KMS-11 (cell line): ENCODE results near the gene ASIC2.

Source experiments
- H2AFZ ChIP-seq: fragments of 200-600 bp; sonication (generic); 2 replicates; pipeline ENCODE4 v1.6.1; 2016; ENCODE audit warnings: antibody characterized with exemption, mixed run types, low read depth
- H3K27ac ChIP-seq: fragments of 200-600 bp; sonication (generic); 2 replicates; pipeline ENCODE4 v1.6.1; 2016; ENCODE audit warnings: mild to moderate bottlenecking, mixed run types
- H3K27me3 ChIP-seq: fragments of 200-600 bp; sonication (generic); 2 replicates; pipeline ENCODE4 v1.6.1; 2017; ENCODE audit warnings: mild to moderate bottlenecking, low read depth, mixed run types, moderate library complexity; ENCODE audit not compliant: insufficient read depth
- H3K36me3 ChIP-seq: fragments of 200-600 bp; sonication (generic); 2 replicates; pipeline ENCODE4 v1.6.1; 2017; ENCODE audit warnings: mild to moderate bottlenecking, mixed run types; ENCODE audit not compliant: insufficient read depth
- H3K4me1 ChIP-seq: fragments of 200-600 bp; sonication (generic); 2 replicates; pipeline ENCODE4 v1.6.1; 2016; ENCODE audit warnings: mild to moderate bottlenecking, low read depth, mixed run types; ENCODE audit not compliant: poor library complexity, severe bottlenecking
- H3K4me2 ChIP-seq: fragments of 200-600 bp; sonication (generic); 2 replicates; pipeline ENCODE4 v1.7.0; 2016; ENCODE audit warnings: mild to moderate bottlenecking, mixed run types
- H3K4me3 ChIP-seq: fragments of 200-600 bp; sonication (generic); IDR thresholded peaks from 2 replicates; pipeline ENCODE4 v1.6.1; 2017; ENCODE audit warnings: low read depth, low read length, mixed read lengths; ENCODE audit not compliant: insufficient read depth
- H3K79me2 ChIP-seq: fragments of 200-600 bp; sonication (generic); 2 replicates; pipeline ENCODE4 v1.6.1; 2016; ENCODE audit warnings: low read depth, mixed run types; ENCODE audit not compliant: insufficient read depth
- H3K9ac ChIP-seq: fragments of 200-600 bp; sonication (generic); 2 replicates; pipeline ENCODE4 v1.6.1; 2016; ENCODE audit warnings: mild to moderate bottlenecking, mixed run types
- H4K20me1 ChIP-seq: fragments of 200-600 bp; sonication (generic); 2 replicates; pipeline ENCODE4 v1.6.1; 2016; ENCODE audit warnings: mild to moderate bottlenecking, mixed run types; ENCODE audit not compliant: insufficient read depth
- CTCF ChIP-seq: fragments of 200-600 bp; sonication (generic); conservative IDR thresholded peaks from 2 replicates; pipeline ENCODE4 v1.6.1; 2017; ENCODE audit warnings: low read depth, mild to moderate bottlenecking, antibody characterized with exemption, low read length, moderate library complexity, mixed read lengths

Gene ASIC2

GRCh38 chr17:33287096-33287725, 5.9 kb downstream of the ASIC2 start:
- no peaks in the 10 kb centered on the region for H3K4me1 ChIP-seq
- H3K4me2 ChIP-seq: no peak overlapping the region
- H3K36me3 ChIP-seq: no peaks in the 10 kb centered on the region
- no peak overlapping the region for H3K9ac ChIP-seq
- H3K27ac ChIP-seq: no peak overlapping the region
- no peak for TF ChIP-seq CTCF
- H3K27me3 ChIP-seq: no peaks in the 10 kb centered on the region
- no peaks in the 10 kb centered on the region for H4K20me1 ChIP-seq
- H3K79me2 ChIP-seq: no peaks in the 10 kb centered on the region
- no peak overlapping the region for H2AFZ ChIP-seq
- no peak overlapping the region for H3K4me3 ChIP-seq

GRCh38 chr17:33285413-33285812, 7.7 kb downstream of the ASIC2 start:
- H3K4me1 ChIP-seq: no peaks in the 10 kb centered on the region
- no peaks in the 10 kb centered on the region for H3K36me3 ChIP-seq
- H3K27ac ChIP-seq: no peak overlapping the region
- H3K9ac ChIP-seq: no peak overlapping the region
- H3K27me3 ChIP-seq: no peaks in the 10 kb centered on the region
- H2AFZ ChIP-seq: no peak overlapping the region
- no peak overlapping the region for H3K4me2 ChIP-seq
- H3K4me3 ChIP-seq: no peak overlapping the region
- no peaks in the 10 kb centered on the region for H3K79me2 ChIP-seq
- H4K20me1 ChIP-seq: no peaks in the 10 kb centered on the region
- no peak for TF ChIP-seq CTCF

- TF ChIP-seq CTCF: no peak
- H3K4me2 ChIP-seq: no peak overlapping the region
- no peaks in the 10 kb centered on the region for H4K20me1 ChIP-seq
- H3K79me2 ChIP-seq: no peaks in the 10 kb centered on the region
- no peaks in the 10 kb centered on the region for H3K27me3 ChIP-seq
- no peak overlapping the region for H2AFZ ChIP-seq
- no peaks in the 10 kb centered on the region for H3K36me3 ChIP-seq
- H3K27ac ChIP-seq: no peak overlapping the region
- no peak overlapping the region for H3K9ac ChIP-seq
- H3K4me3 ChIP-seq: no peak overlapping the region
- no peaks in the 10 kb centered on the region for H3K4me1 ChIP-seq
Observed at GRCh38 chr17:33284022-33284421, 9.1 kb downstream of the ASIC2 start.

- H3K4me3 ChIP-seq: no peak overlapping the region
- TF ChIP-seq CTCF: no peak
- no peaks in the 10 kb centered on the region for H3K36me3 ChIP-seq
- H2AFZ ChIP-seq: no peak overlapping the region
- no peaks in the 10 kb centered on the region for H3K79me2 ChIP-seq
- no peak overlapping the region for H3K27ac ChIP-seq
- H3K27me3 ChIP-seq: no peaks in the 10 kb centered on the region
- H4K20me1 ChIP-seq: no peaks in the 10 kb centered on the region
- H3K4me1 ChIP-seq: no peaks in the 10 kb centered on the region
- no peak overlapping the region for H3K9ac ChIP-seq
- no peak overlapping the region for H3K4me2 ChIP-seq
Observed at GRCh38 chr17:33280162-33280943, 12.7 kb downstream of the ASIC2 start.
